Neural cell (in vitro differentiated cells): ENCODE data around the gene ARHGEF10L. TPM values are rescaled to one million over a fixed set of nuclear protein-coding genes. Genes with fewer than 3 reads are reported as not detected.
A peak's percentile ranks its signal among the peaks of the same experiment; 100 is the strongest.
"Not testable (repeated sequence)": the region's sequence is repeated elsewhere in the genome, so short reads cannot be mapped to it uniquely, and the experiment has no call there.

Source experiments
- H2AFZ ChIP-seq: fragments of 200-600, 300-800 bp; sonication (generic), shearing (Covaris generic); 2 replicates; pipeline ENCODE4 v1.6.0; 2014; ENCODE audit warnings: low read depth, mild to moderate bottlenecking, antibody characterized with exemption, low read length, moderate library complexity
- H3F3A ChIP-seq: fragments of 200-600 bp; shearing (Covaris generic); 2 replicates; pipeline ENCODE4 v1.6.1; 2016; ENCODE audit warnings: mild to moderate bottlenecking, moderate library complexity, mixed read lengths, antibody characterized with exemption, low read length; ENCODE audit not compliant: insufficient read depth, poor library complexity, severe bottlenecking
- H3K27ac ChIP-seq: fragments of 200-600, 300-800 bp; sonication (generic), shearing (Covaris generic); 2 replicates; pipeline ENCODE4 v1.5.1; 2014; ENCODE audit warnings: mild to moderate bottlenecking, low read length, moderate library complexity
- H3K27me3 ChIP-seq: fragments of 300-800, 200-600 bp; sonication (generic), shearing (Covaris generic); 2 replicates; pipeline ENCODE4 v1.6.0; 2014; ENCODE audit warnings: mild to moderate bottlenecking, low read depth, low read length, moderate library complexity; ENCODE audit not compliant: insufficient read depth
- H3K36me3 ChIP-seq: fragments of 300-800, 200-600 bp; sonication (generic), shearing (Covaris generic); 2 replicates; pipeline ENCODE4 v1.5.1; 2014; ENCODE audit warnings: mild to moderate bottlenecking, antibody characterized with exemption, low read length, moderate library complexity; ENCODE audit not compliant: insufficient read depth
- H3K4me2 ChIP-seq: fragments of 300-800, 200-600 bp; sonication (generic), shearing (Covaris generic); 2 replicates; pipeline ENCODE4 v1.6.0; 2014; ENCODE audit warnings: mild to moderate bottlenecking, low read length
- H3K4me3 ChIP-seq: fragments of 300-800, 200-600 bp; sonication (generic), shearing (Covaris generic); 2 replicates; pipeline ENCODE4 v1.5.1; 2014; ENCODE audit warnings: mild to moderate bottlenecking, low read length, moderate library complexity
- H3K79me2 ChIP-seq: fragments of 200-600 bp; shearing (Covaris generic); replicated peaks from 2 replicates; pipeline ENCODE4 v1.6.0; 2014; ENCODE audit warnings: mild to moderate bottlenecking, low read length, moderate library complexity; ENCODE audit not compliant: insufficient read depth
- H3K9ac ChIP-seq: fragments of 300-800, 200-600 bp; sonication (generic), shearing (Covaris generic); 2 replicates; pipeline ENCODE4 v1.6.1; 2016; ENCODE audit warnings: mild to moderate bottlenecking, low read length, mixed read lengths
- H3K9me2 ChIP-seq: fragments of 200-600 bp; shearing (Covaris generic); 2 replicates; pipeline ENCODE4 v1.6.1; 2016; ENCODE audit warnings: mild to moderate bottlenecking, low read length, mixed read lengths; ENCODE audit not compliant: insufficient read depth
- H3K9me3 ChIP-seq: fragments of 200-600, 300-800 bp; sonication (generic), shearing (Covaris generic); 2 replicates; pipeline ENCODE4 v1.6.1; 2016; ENCODE audit warnings: mild to moderate bottlenecking, mixed run types, low read length, moderate library complexity, mixed read lengths
- H4K20me1 ChIP-seq: fragments of 200-600 bp; shearing (Covaris generic); 2 replicates; pipeline ENCODE4 v1.6.1; 2016; ENCODE audit warnings: mild to moderate bottlenecking, mixed run types; ENCODE audit not compliant: insufficient read depth
- EP300 ChIP-seq: fragments of 450-650 bp; conservative IDR thresholded peaks from 2 replicates; pipeline ENCODE4 v1.6.1; 2014; ENCODE audit warnings: antibody characterized with exemption, mild to moderate bottlenecking, moderate library complexity; ENCODE audit not compliant: poor library complexity, severe bottlenecking
- MXI1 ChIP-seq: fragments of 450-650 bp; conservative IDR thresholded peaks from 2 replicates; pipeline ENCODE4 v1.6.1; 2014; ENCODE audit warnings: antibody characterized with exemption, mild to moderate bottlenecking; ENCODE audit not compliant: poor library complexity, severe bottlenecking
- POLR2AphosphoS5 ChIP-seq: IDR thresholded peaks from 2 replicates; pipeline ENCODE4 v1.6.1; 2012
- REST ChIP-seq: IDR thresholded peaks from 2 replicates; pipeline ENCODE4 v1.6.1; 2012; ENCODE audit warnings: borderline replicate concordance
- polyA minus RNA-seq: library from RNA; depleted of rRNA, polyadenylated mRNA; stranded (reverse); fragments of >200 nt; gene quantifications from 2 replicates; pipeline ENCODE4 v1.2.3, GENCODE V29; 2014
- polyA plus RNA-seq: library from polyadenylated mRNA; depleted of rRNA; stranded (reverse); fragments of >200 nt; gene quantifications from 2 replicates; pipeline ENCODE4 v1.2.3, GENCODE V29; 2014

ARHGEF10L gene
- polyA plus RNA-seq (123 and 142 TPM in 2 replicates), polyA minus RNA-seq (74.5 and 77.4 TPM in 2 replicates)

GRCh38 chr1:17539477-17540254, at the start of gene ARHGEF10L:
TSS of gene ARHGEF10L (plus strand) at chr1:17539698. CDS start at chr1:17580596, 40,898 bp downstream.
- Histone ChIP-seq H3K9me2 (no peaks in the 10 kb centered on the region), H3K36me3 (no peaks in the 10 kb centered on the region)
- TF ChIP-seq MXI1 (peak; percentile 48), EP300 (no peak), REST (peak; percentile 51), POLR2AphosphoS5 (peak; percentile 42)

GRCh38 chr1:17489768-17490417, 49.6 kb upstream of the ARHGEF10L start:
- H3K27me3 ChIP-seq, H3K36me3 ChIP-seq, H4K20me1 ChIP-seq, H3K27ac ChIP-seq, H3K79me2 ChIP-seq, H3K9ac ChIP-seq, H3K4me3 ChIP-seq, H3K9me3 ChIP-seq, H3K9me2 ChIP-seq, H2AFZ ChIP-seq, H3F3A ChIP-seq, H3K4me2 ChIP-seq: not testable (repeated sequence)

More at GRCh38 chr1:17539477-17540254, at the start of gene ARHGEF10L:
- Histone ChIP-seq H2AFZ (peak within 1 kb of the TSS; percentile 75), H3K27ac (peak within 1 kb of the TSS; percentile 90), H3K27me3 (no peaks in the 10 kb centered on the region), H3F3A (no peaks in the 10 kb centered on the region), H4K20me1 (no peaks in the 10 kb centered on the region), H3K4me2 (peak within 1 kb of the TSS; percentile 92), H3K9ac (peak within 1 kb of the TSS; percentile 98), H3K79me2 (peaks cover 31% of the 10 kb centered on the region), H3K9me3 (no peaks in the 10 kb centered on the region), H3K4me3 (peak within 1 kb of the TSS; percentile 99)

- not testable (repeated sequence) for H3K79me2 ChIP-seq, H3K9me3 ChIP-seq, H3K4me2 ChIP-seq, H3K36me3 ChIP-seq, H3K9me2 ChIP-seq, H3K4me3 ChIP-seq, H4K20me1 ChIP-seq, H3K9ac ChIP-seq, H2AFZ ChIP-seq, H3K27ac ChIP-seq, H3K27me3 ChIP-seq, H3F3A ChIP-seq
Measured at GRCh38 chr1:17490667-17491066, 48.8 kb upstream of the ARHGEF10L start.
